Measurements from ENCODE around the gene ZNF774.

GRCh38 chr15:90337256-90337655 is 14.8 kb upstream of the ZNF774 start:
- TF ChIP-seq EZH2 (IDR thresholded peaks at IDR 0.05; ENCODE audit: borderline replicate concordance, low read depth, low read length, severe bottlenecking) = no peak
- TF ChIP-seq CTCF (IDR thresholded peaks at IDR 0.05; ENCODE audit: borderline replicate concordance, extremely low read depth, low read length, poor library complexity, severe bottlenecking) = no peak

Measured in DND-41 (cell line).